K562 (cell line): Measurements from ENCODE around the gene MTMR12. TPM values are rescaled to one million over a fixed set of nuclear protein-coding genes. Genes with fewer than 3 reads are reported as not detected.
A peak's percentile ranks its signal among the peaks of the same experiment; 100 is the strongest.

Experiments
- ATAC-seq: fragments of 200-7000 bp; cut with Tn5 transposase; 3 replicates; pipeline ENCODE4 v1.9.1; 2020; ENCODE audit warnings: moderate library complexity
- BruUV-seq: library from RNA; stranded (reverse); fragments of 400-500 nt; replicated peaks from 2 replicates; lab custom pipeline; 2021; lab: Mats Ljungman, UMichigan
- CTCF ChIA-PET: fragments of 300-600 bp; formaldehyde crosslinking; extraction: SDS; loops from one replicate; lab custom pipeline; 2021; ENCODE audit warnings: low intra/inter-chr PET ratio; lab: Yijun Ruan, JAX
- POLR2A ChIA-PET: fragments of 300-600, 350-650 bp; sonication (Branson Sonifier 250); formaldehyde crosslinking; extraction: SDS; loops from one replicate; lab custom pipeline; 2021; ENCODE audit warnings: antibody characterized with exemption, inconsistent platforms; lab: Yijun Ruan, JAX
- DNase-seq, 4 experiments: peaks; one replicate each; pipeline versions ENCODE4 v3.0.0 to v3.0.0-alpha.2; 2011 to 2018; ENCODE audit warnings: low spot score in 3 of 4, mixed read lengths in 3 of 4; ENCODE audit errors: extremely low read depth in 1 of 4
- FAIRE-seq: peaks from 2 replicates; lab custom pipeline; 2011; peaks lifted over from hg19 to GRCh38; lab: Jason Lieb, UNC
- H2AFZ ChIP-seq: 2 replicates; pipeline ENCODE4 v1.6.0; 2011; ENCODE audit warnings: low read depth, low read length, control low read depth, inconsistent platforms
- H3K27ac ChIP-seq: fragments of 200-600 bp; 3 replicates; pipeline ENCODE4 v1.8.0; 2011; ENCODE audit warnings: low read depth, mild to moderate bottlenecking, control low read depth, inconsistent platforms, low read length, moderate library complexity, mixed read lengths; ENCODE audit errors: extremely low read depth
- H3K27me3 ChIP-seq, 2 experiments: fragments of 300-600 bp in 1 of 2; 2 replicates in 1 of 2; 3 replicates in 1 of 2; pipeline versions ENCODE4 v1.6.0 to v1.8.0; 2011; ENCODE audit warnings: inconsistent platforms in 2 of 2, low read length in 2 of 2, mild to moderate bottlenecking in 1 of 2, mixed read lengths in 1 of 2, moderate library complexity in 1 of 2; ENCODE audit not compliant: control insufficient read depth in 2 of 2, insufficient read depth in 2 of 2
- H3K36me3 ChIP-seq: fragments of 300-600 bp; 3 replicates; pipeline ENCODE4 v1.8.0; 2011; ENCODE audit warnings: mild to moderate bottlenecking, low read length, inconsistent platforms; ENCODE audit not compliant: control insufficient read depth, insufficient read depth
- H3K4me1 ChIP-seq, 2 experiments: fragments of 200-600 bp in 1 of 2; replicated peaks in 1 of 2; 2 replicates in 1 of 2; 3 replicates in 1 of 2; pipeline versions ENCODE4 v1.5.1 to v1.8.0; 2011; ENCODE audit warnings: inconsistent platforms in 2 of 2, low read length in 2 of 2, mild to moderate bottlenecking in 1 of 2, mixed read lengths in 1 of 2, moderate library complexity in 1 of 2; ENCODE audit not compliant: control insufficient read depth in 2 of 2, insufficient read depth in 2 of 2
- H3K4me2 ChIP-seq: 2 replicates; pipeline ENCODE4 v1.6.1; 2011; ENCODE audit warnings: low read length, control low read depth, inconsistent platforms, mixed read lengths; ENCODE audit not compliant: insufficient read depth
- H3K4me3 ChIP-seq: fragments of 200-600 bp; sonication (generic), shearing (Covaris generic); 2 replicates; pipeline ENCODE4 v1.5.1; 2016; ENCODE audit warnings: control low read depth, inconsistent platforms
- H3K79me2 ChIP-seq: fragments of 200-600 bp; 3 replicates; pipeline ENCODE4 v1.8.0; 2011; ENCODE audit warnings: low read length, inconsistent platforms; ENCODE audit not compliant: control insufficient read depth, insufficient read depth
- H3K9ac ChIP-seq, 2 experiments: 2 replicates each; pipeline versions ENCODE4 v1.6.0 to v1.6.1; 2011; ENCODE audit warnings: low read depth in 2 of 2, low read length in 2 of 2, control low read depth in 1 of 2, inconsistent platforms in 1 of 2, mild to moderate bottlenecking in 1 of 2, mixed read lengths in 1 of 2; ENCODE audit not compliant: insufficient read depth in 1 of 2
- H3K9me1 ChIP-seq: one replicate; pipeline ENCODE4 v1.6.0; 2011; ENCODE audit warnings: inconsistent platforms, mild to moderate bottlenecking, low read length, moderate library complexity; ENCODE audit not compliant: control insufficient read depth, insufficient read depth
- H3K9me3 ChIP-seq: replicated peaks from 2 replicates; pipeline ENCODE4 v1.5.1; 2011; ENCODE audit warnings: low read depth, low read length, inconsistent platforms; ENCODE audit not compliant: control insufficient read depth, insufficient read depth
- H4K20me1 ChIP-seq: replicated peaks from 2 replicates; pipeline ENCODE4 v1.6.1; 2011; ENCODE audit warnings: low read length, inconsistent platforms, mixed read lengths; ENCODE audit not compliant: control insufficient read depth, insufficient read depth
- GATAD2A ChIP-seq: fragments of 450-650 bp; IDR thresholded peaks from 2 replicates; pipeline ENCODE4 v1.6.1; 2017
- HDGF ChIP-seq: fragments of 450-650 bp; IDR thresholded peaks from 2 replicates; pipeline ENCODE4 v1.6.1; 2016
- KAT2B ChIP-seq: IDR thresholded peaks from one replicate; pipeline ENCODE4 v1.6.1; 2012; ENCODE audit warnings: low read depth, mild to moderate bottlenecking, control low read depth, inconsistent platforms, low read length, moderate library complexity
- NFIC ChIP-seq: fragments of 450-650 bp; IDR thresholded peaks from 2 replicates; pipeline ENCODE4 v1.6.1; 2017; ENCODE audit warnings: mild to moderate bottlenecking, inconsistent platforms
- RBFOX2 ChIP-seq: fragments of 200-400 bp; formaldehyde crosslinking; IDR thresholded peaks from 2 replicates; pipeline ENCODE4 v1.6.1; 2017; ENCODE audit warnings: low read depth, mild to moderate bottlenecking, low read length, moderate library complexity
- TAF9B ChIP-seq: fragments of 450-650 bp; IDR thresholded peaks from 2 replicates; pipeline ENCODE4 v1.6.1; 2018; ENCODE audit warnings: mild to moderate bottlenecking; ENCODE audit not compliant: partially characterized antibody
- THRAP3 ChIP-seq: fragments of 450-650 bp; IDR thresholded peaks from 2 replicates; pipeline ENCODE4 v1.6.1; 2016; ENCODE audit warnings: mild to moderate bottlenecking, inconsistent platforms, borderline replicate concordance
- ZBTB17 ChIP-seq: fragments of 450-650 bp; formaldehyde crosslinking; IDR thresholded peaks from 2 replicates; pipeline ENCODE4 v1.4.0; 2020; ENCODE audit warnings: mild to moderate bottlenecking
- ZNF12 ChIP-seq: sonication (generic); formaldehyde crosslinking; IDR thresholded peaks from 2 replicates; pipeline ENCODE4 v1.4.0; 2020; ENCODE audit warnings: mild to moderate bottlenecking, missing genetic modification reagents
- ZNF551 ChIP-seq: fragments of 250-450 bp; sonication (Bioruptor Pico); IDR thresholded peaks from 2 replicates; pipeline ENCODE4 v1.5.0; 2021; ENCODE audit warnings: mild to moderate bottlenecking, moderate library complexity
- WGBS: fragments of 100-300 bp; shearing (Covaris generic); methylation state at CpG from one replicate; pipeline ENCODE4 v1.1.6; 2016; ENCODE audit warnings: low coverage, mixed read lengths; ENCODE audit not compliant: insufficient coverage; ENCODE audit errors: missing lambda C conversion rate; 5-methylcytosine and 5-hydroxymethylcytosine counted together
- in situ Hi-C: fragments of 300-500 bp; cut with MboI; formaldehyde crosslinking; loops from 4 replicates; pipeline ENCODE4 v1.15.0; 2018; ENCODE audit warnings: inconsistent platforms, mixed read lengths
- intact Hi-C: fragments of 100-400 bp; cut with micrococcal nuclease; formaldehyde crosslinking; loops from 2 replicates; pipeline ENCODE4 v1.14.2; 2022
- polyA plus RNA-seq, 8 experiments: library from polyadenylated mRNA; depleted of rRNA in 4 of 8; stranded (reverse) in 5 of 8; unstranded in 3 of 8; fragments of >200 nt; fragmentation: Nextera tagmentation in 2 of 8; fragmentation: Illumina TruSeq in 1 of 8; extraction: Ambion mirVana in 2 of 8; extraction: Trizol in 1 of 8; gene quantifications; 2 replicates each; pipeline versions ENCODE4 v1.2.1 to v1.2.3, GENCODE V29; 2011 to 2014; ENCODE audit warnings: inconsistent platforms in 1 of 8, missing spikeins in 1 of 8
- total RNA-seq, 7 experiments: library from RNA; depleted of rRNA in 6 of 7; stranded (reverse); fragments of >200 nt in 6 of 7; fragmentation: Illumina TruSeq in 2 of 7; extraction: Trizol in 2 of 7; gene quantifications; 2 replicates each; pipeline versions ENCODE4 v1.2.1 to v1.2.3, GENCODE V29; 2011 to 2021; ENCODE audit warnings: low replicate concordance in 1 of 7
- TF ChIP-seq, protein P1 (sequence below), 2 experiments: fragments of 450-650 bp in 1 of 2; sonication (generic) in 1 of 2; formaldehyde crosslinking in 1 of 2; IDR thresholded peaks in 1 of 2; conservative IDR thresholded peaks in 1 of 2; 2 replicates each; pipeline versions ENCODE4 v1.6.1 to v1.8.1; 2016 to 2023; ENCODE audit warnings: mild to moderate bottlenecking in 2 of 2, moderate library complexity in 2 of 2, inconsistent platforms in 1 of 2, missing genetic modification reagents in 1 of 2
- TF ChIP-seq, protein P2 (sequence below): sonication (generic); formaldehyde crosslinking; IDR thresholded peaks from 2 replicates; pipeline ENCODE4 v1.8.1; 2022; ENCODE audit warnings: missing genetic modification reagents

MTMR12 gene
- total and polyA plus RNA-seq, 9 of the 15 experiments (the other 6 are each of a cell fraction or from before 2014, with no cell fraction given): 4.0 to 28.7 (median 17.1) TPM

DNA sequence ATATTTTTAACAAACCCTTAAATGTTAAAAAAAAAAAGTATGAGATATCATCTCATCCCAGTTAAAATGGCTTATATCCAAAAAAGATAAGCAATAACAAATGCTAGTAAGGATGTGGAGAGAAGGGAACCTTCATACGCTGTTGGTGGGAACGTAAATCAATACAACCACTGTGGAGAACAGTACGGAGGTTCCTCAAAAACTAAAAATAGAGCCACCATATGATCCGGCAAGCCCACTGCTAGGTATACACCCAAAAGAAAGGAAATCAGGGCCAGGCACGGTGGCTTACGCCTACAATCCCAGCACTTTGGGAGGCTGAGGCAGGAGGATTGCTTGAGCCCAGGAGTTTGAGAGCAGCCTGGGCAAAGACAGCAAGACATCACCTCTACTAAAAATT lies 3.0 kb downstream of the MTMR12 start:
- H3K79me2 ChIP-seq: peaks cover 64% of the 10 kb centered on the region
- DNase-seq: no peak
- no peaks in the 10 kb centered on the region for H3K9me3 ChIP-seq
- H3K36me3 ChIP-seq: peaks cover 8% of the 10 kb centered on the region; the same call in 1 of the 3 replicates
- H3K4me1 ChIP-seq: peaks cover 10 to 22% of the 10 kb centered on the region in 2 experiments
- no peak overlapping the region for H3K9ac ChIP-seq
- FAIRE-seq: no peak
- no peaks in the 10 kb centered on the region for H4K20me1 ChIP-seq
- H2AFZ ChIP-seq: no peak overlapping the region
- no peak for ATAC-seq
- no peaks in the 10 kb centered on the region for H3K9me1 ChIP-seq
- no peak overlapping the region for H3K4me2 ChIP-seq
- no peak for TF ChIP-seq KAT2B
- TF ChIP-seq NFIC: 0 out of 2 replicates have a peak, but pooled peaks have one; percentile 27
- TF ChIP-seq, protein P1, sequence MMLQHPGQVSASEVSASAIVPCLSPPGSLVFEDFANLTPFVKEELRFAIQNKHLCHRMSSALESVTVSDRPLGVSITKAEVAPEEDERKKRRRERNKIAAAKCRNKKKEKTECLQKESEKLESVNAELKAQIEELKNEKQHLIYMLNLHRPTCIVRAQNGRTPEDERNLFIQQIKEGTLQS (IDR thresholded peaks at IDR 0.05): no peak
- TF ChIP-seq, protein P1 (CRISPR knock-in tag; conservative IDR thresholded peaks at IDR 0.05): no peak
- in situ Hi-C loops (no loop called here), intact Hi-C loops (no loop called here)
- no peak overlapping the region for H3K27ac ChIP-seq
- 40% methylated on average over 6 of the region's 6 CpGs for WGBS
- POLR2A ChIA-PET: interaction anchor here (1.2 to 2.0 kb wide), 3 partner anchors 10 to 78 kb away, joined by 3 to 7 read pairs (median 3); no protein-coding TSS in a partner anchor
- H3K4me3 ChIP-seq: no peak overlapping the region
- BruUV-seq: no TSS peak
- no peaks in the 10 kb centered on the region for H3K27me3 ChIP-seq
- CTCF ChIA-PET: no interaction called here

DNA sequence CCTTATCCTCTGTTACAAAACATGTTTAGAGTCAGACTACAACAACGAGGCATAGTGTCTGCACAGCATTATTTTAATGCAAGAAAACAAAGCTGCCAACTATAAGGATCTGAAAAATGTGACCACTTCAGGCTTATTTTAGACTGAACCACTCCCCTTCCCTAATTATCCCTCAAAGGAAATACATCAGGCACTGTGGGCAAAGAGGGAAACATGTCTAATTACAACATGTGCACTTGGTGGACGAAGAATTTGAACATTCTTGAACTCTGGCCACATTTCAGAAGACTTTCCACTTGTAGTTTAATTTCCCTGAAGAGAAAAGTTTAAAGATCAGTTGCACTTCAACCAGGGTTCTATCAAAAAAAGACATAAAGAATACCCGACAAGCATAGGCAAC lies 3.8 kb downstream of the MTMR12 start:
- FAIRE-seq: peak; percentile 42
- ATAC-seq: no peak
- DNase-seq: no peak
- POLR2A ChIA-PET: interaction anchor here (1.5 to 2.0 kb wide), 2 partner anchors 9 to 23 kb away, joined by 3 to 7 read pairs; no protein-coding TSS in a partner anchor
- Histone ChIP-seq H3K27ac (no peak overlapping the region), H3K9me1 (no peaks in the 10 kb centered on the region), H3K36me3 (peaks cover 8% of the 10 kb centered on the region; the same call in 1 of the 3 replicates), H3K79me2 (peaks cover 69% of the 10 kb centered on the region), H4K20me1 (no peaks in the 10 kb centered on the region), H2AFZ (no peak overlapping the region), H3K9ac (no peak overlapping the region), H3K9me3 (no peaks in the 10 kb centered on the region), H3K27me3 (no peaks in the 10 kb centered on the region), H3K4me2 (no peak overlapping the region), H3K4me3 (no peak overlapping the region)
- in situ Hi-C loops: no loop called here
- CTCF ChIA-PET: no interaction called here
- BruUV-seq: no TSS peak
- intact Hi-C loops: no loop called here
- TF ChIP-seq, protein P2, sequence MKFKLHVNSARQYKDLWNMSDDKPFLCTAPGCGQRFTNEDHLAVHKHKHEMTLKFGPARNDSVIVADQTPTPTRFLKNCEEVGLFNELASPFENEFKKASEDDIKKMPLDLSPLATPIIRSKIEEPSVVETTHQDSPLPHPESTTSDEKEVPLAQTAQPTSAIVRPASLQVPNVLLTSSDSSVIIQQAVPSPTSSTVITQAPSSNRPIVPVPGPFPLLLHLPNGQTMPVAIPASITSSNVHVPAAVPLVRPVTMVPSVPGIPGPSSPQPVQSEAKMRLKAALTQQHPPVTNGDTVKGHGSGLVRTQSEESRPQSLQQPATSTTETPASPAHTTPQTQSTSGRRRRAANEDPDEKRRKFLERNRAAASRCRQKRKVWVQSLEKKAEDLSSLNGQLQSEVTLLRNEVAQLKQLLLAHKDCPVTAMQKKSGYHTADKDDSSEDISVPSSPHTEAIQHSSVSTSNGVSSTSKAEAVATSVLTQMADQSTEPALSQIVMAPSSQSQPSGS (CRISPR knock-in tag): no peak
- TF ChIP-seq ZNF12 (CRISPR knock-in tag) (no peak), GATAD2A (no peak), HDGF (no peak), ZBTB17 (no peak), THRAP3 (no peak), RBFOX2 (no peak), ZNF551 (CRISPR knock-in tag) (no peak), TAF9B (no peak)
- TF ChIP-seq, all 486 proteins: peak for 0
- WGBS: 62% methylated on average over 3 of the region's 3 CpGs
- H3K4me1 ChIP-seq: peaks cover 10 to 20% of the 10 kb centered on the region in 2 experiments
